GM18526 (cell line): ENCODE measurements around the gene KLHL7.
A peak's percentile ranks its signal among the peaks of the same experiment; 100 is the strongest.

ENCODE experiments used
- POLR2A ChIP-seq: IDR thresholded peaks from 3 replicates; pipeline ENCODE4 v1.6.1; 2011; ENCODE audit not compliant: insufficient read length; ENCODE audit errors: extremely low read depth

The KLHL7 gene

GRCh38 chr7:23136216-23136615 lies 30.6 kb downstream of the KLHL7 start:
- no peak for TF ChIP-seq POLR2A

GRCh38 chr7:23157679-23158078 lies 52.1 kb downstream of the KLHL7 start:
- no peak for TF ChIP-seq POLR2A

DNA sequence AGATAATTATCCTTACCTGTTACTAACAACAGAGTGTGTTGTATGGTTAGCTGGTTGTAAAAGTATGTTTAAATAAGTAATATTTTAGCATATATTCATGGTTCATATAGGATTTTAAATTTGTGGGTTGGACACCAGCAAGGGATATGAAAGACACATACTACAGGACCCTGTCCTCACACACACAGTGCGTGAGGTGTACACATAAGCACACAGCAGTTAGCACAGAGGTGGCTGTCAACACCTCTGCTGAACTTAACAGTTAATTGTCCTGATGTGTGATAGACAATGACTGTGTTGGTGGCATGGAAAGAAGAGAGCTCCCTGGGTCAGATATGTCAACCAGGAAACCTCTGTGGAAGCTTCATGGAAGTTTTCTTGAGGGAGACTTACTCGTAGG lies 53.0 kb downstream of the KLHL7 start:
- TF ChIP-seq POLR2A, result no peak

- no peak for TF ChIP-seq POLR2A
Measured at GRCh38 chr7:23161482-23161881, 55.9 kb downstream of the KLHL7 start.

DNA sequence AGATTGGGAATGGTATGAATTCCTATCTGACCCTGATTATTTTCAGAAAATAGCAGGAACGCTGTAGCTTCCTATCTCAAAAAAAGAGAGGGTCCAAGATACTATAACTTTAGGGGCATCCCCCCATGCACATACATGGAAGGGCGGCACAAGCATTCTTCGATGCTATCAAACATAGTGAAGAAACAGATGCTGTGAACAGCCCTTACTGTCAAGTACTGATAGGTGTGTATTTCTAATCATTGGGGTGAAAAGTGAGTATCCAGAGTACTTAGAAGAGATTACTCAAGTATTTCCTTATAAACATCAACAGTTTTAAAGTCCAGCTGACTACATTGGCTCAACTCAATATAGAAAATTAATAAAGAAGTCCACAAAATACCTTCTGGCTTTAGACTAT lies 59.3 kb downstream of the KLHL7 start:
- no peak for TF ChIP-seq POLR2A

DNA sequence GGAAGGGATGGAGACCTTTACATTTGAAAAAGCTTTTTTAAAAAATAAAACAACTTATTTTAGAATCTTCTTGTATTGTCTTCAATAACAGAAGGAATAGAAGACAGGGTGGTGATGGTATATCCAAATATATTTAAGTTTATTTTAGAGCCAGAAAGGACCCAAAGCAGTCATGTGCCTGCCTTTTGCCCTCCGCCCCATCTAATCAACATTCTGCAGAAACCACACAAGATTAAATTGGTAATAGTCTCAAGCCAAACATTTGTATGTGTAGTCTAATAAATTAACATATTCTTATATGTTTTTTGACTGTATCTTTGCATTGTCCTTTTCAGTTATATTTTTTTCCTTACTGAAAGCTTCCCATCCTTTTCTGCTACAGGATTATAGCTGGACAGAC lies 59.7 kb downstream of the KLHL7 start:
- no peak for TF ChIP-seq POLR2A

DNA sequence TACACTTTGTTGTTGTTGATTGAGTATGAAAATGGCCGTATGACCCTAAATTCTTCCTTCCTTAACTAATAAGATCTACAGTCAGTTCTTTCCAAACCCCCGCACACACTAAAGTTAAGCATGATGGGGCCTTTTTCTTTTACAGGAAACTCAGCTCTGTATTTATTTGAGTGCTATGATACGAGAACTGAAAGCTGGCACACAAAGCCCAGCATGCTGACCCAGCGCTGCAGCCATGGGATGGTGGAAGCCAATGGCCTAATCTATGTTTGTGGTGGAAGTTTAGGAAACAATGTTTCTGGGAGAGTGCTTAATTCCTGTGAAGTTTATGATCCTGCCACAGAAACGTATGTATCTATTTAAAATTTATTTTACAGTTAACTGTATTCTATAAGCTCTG lies 62.1 kb downstream of the KLHL7 start:
- no peak for TF ChIP-seq POLR2A

- no peak for TF ChIP-seq POLR2A
Measured at GRCh38 chr7:23168111-23168885, 62.7 kb downstream of the KLHL7 start.

- no peak for TF ChIP-seq POLR2A
Measured at GRCh38 chr7:23175938-23176337, 70.4 kb downstream of the KLHL7 start.

- peak; percentile 91 for TF ChIP-seq POLR2A
Measured at GRCh38 chr7:23181684-23182553, 76.3 kb downstream of the KLHL7 start, which contains the start of gene NUP42. TSS of gene NUP42 (plus strand) at chr7:23182048. CDS start at chr7:23182086, 38 bp downstream.

DNA sequence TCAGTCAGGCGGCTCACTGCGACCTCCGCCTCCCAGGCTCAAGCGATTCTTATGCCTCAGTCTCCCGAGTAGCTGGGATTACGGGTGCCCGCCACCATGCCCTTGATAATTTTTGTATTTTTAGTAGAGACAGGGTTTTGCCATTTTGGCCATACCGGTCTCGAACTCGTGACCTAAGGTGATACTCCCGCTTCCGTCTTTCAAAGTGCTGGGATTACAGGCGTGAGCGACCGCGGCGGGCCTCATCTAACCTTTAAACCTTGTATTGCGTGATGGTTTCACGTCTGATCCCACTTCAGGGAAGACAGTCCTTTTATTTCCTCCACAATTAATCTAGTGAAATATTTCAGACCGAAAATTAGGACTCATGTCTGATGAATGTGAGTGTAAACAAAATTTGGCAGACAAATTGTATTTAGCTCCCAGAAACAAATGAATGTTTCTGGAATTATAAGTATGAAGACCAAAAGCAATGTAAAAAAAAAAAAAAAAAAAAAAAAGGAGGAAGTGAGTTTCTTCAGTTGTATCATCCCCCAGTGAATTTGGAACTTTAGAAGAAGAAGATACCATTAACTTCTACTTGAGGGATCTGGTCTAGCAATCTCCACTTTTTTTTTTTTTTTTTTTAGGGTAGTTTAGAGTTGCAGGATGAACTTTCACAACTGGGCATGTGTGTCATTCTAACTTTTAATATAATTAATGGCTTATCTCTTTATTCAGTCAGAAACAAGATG lies 77.9 kb downstream of the KLHL7 start:
- TF ChIP-seq POLR2A, result no peak

GRCh38 chr7:23184291-23184690 lies 78.7 kb downstream of the KLHL7 start:
- no peak for TF ChIP-seq POLR2A

DNA sequence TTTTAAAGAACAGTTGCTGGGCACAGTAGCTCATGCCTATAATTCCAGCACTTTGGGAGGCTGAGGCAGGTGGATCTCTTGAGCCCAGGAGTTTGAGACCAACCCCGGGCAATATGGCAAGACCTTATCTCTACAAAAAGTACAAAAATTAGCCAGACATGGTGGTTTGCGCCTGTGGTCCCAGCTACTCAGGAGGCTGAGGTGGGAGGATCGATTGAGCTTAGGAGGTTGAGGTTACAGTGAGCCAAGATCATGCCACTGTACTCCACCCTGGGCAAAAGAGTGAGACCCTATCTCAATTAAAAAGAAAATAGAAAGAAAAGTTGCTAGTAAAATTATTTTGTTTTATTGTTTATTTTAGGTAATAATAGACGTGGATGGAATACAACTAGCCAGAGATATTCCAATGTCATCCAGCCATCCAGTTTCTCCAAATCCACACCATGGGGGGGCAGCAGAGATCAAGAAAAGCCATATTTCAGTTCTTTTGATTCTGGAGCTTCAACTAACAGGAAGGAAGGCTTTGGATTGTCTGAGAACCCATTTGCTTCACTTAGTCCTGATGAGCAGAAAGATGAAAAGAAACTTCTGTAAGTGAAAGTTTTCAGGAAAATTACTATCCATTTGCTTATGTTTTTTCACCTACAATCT lies 79.2 kb downstream of the KLHL7 start:
- TF ChIP-seq POLR2A, result no peak

- no peak for TF ChIP-seq POLR2A
Measured at GRCh38 chr7:23185980-23186379, 80.4 kb downstream of the KLHL7 start.

DNA sequence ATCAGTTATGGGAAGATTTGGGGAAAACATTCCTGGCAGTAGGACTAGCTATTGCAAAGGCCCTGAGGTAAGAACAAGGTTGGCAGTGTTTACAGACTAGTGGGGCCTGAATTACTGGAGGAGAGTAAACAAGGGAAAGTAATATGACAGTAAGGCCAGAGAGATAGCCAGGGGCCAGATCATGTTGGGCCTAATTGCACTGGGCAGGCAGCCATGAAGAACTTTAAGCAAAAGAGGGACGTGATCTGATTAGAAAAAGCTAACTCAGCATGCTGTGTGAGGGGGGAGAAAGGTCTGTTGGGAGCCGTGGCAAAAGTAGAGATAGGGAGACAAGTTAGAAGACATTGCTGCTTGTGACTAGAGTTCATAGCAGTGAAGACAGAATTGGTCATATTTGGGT lies 85.4 kb downstream of the KLHL7 start:
- no peak for TF ChIP-seq POLR2A

DNA sequence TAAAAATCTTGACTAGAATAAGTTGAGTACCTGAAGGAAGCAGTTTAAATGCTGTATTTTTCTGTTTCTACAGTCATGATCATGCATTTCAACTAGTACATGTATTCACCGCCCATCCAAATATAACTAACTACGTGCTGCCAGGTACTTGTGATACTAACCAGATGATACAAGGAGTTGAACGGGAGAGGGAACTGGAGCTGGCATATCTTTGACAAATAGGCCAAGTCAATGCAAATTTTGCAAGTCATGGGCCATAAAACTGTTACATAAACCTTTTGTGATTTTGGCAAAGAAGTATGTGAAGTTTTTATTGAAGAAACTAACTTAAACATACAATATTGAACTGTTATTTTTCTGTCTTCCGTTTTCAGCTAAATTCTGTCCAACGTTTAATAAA lies 90.7 kb downstream of the KLHL7 start:
- no peak for TF ChIP-seq POLR2A

DNA sequence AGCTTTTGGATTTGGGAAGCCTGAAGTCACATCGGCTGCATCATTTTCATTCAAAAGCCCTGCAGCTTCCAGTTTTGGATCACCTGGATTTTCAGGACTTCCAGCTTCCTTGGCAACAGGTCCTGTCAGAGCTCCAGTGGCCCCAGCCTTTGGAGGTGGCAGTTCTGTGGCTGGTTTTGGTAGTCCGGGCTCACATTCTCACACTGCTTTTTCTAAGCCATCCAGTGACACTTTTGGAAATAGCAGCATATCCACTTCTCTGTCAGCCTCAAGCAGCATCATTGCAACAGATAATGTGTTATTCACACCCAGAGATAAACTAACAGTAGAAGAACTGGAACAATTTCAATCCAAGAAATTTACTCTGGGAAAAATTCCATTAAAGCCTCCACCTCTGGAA lies 94.7 kb downstream of the KLHL7 start:
- no peak for TF ChIP-seq POLR2A
